GM19395 (cell line): ENCODE results near the gene TBC1D5.
"Not testable (repeated sequence)": the region's sequence is repeated elsewhere in the genome, so short reads cannot be mapped to it uniquely, and the experiment has no call there.

Source experiments
- ATAC-seq: cut with Tn5 transposase; IDR thresholded peaks from one replicate; pipeline ENCODE4 v1.9.1; 2021; ENCODE audit warnings: mild to moderate bottlenecking, moderate library complexity; ENCODE audit not compliant: unreplicated experiment

The TBC1D5 gene

GRCh38 chr3:17648630-17649355, 93.6 kb downstream of the TBC1D5 start:
- ATAC-seq = not testable (repeated sequence)

- ATAC-seq = no peak
These were observed 97.2 kb downstream of the TBC1D5 start for GRCh38 chr3:17645074-17645698.

- no peak for ATAC-seq
These were observed 98.7 kb downstream of the TBC1D5 start for GRCh38 chr3:17643691-17644090.

- no peak for ATAC-seq
These were observed 100.0 kb downstream of the TBC1D5 start for GRCh38 chr3:17642474-17642873.

- ATAC-seq = no peak
These were observed 102.0 kb downstream of the TBC1D5 start for GRCh38 chr3:17640466-17640865.

- ATAC-seq = no peak
These were observed 102.7 kb downstream of the TBC1D5 start for GRCh38 chr3:17639765-17640164.

GRCh38 chr3:17639257-17639656, 103.2 kb downstream of the TBC1D5 start:
- ATAC-seq = no peak

- no peak for ATAC-seq
These were observed 104.1 kb downstream of the TBC1D5 start for GRCh38 chr3:17638356-17638755.

GRCh38 chr3:17635675-17636074, 106.8 kb downstream of the TBC1D5 start:
- ATAC-seq = not testable (repeated sequence)

GRCh38 chr3:17634964-17635363, 107.5 kb downstream of the TBC1D5 start:
- no peak for ATAC-seq

GRCh38 chr3:17634201-17634600, 108.2 kb downstream of the TBC1D5 start:
- ATAC-seq = no peak

- no peak for ATAC-seq
These were observed 109.9 kb downstream of the TBC1D5 start for GRCh38 chr3:17632401-17633100.

GRCh38 chr3:17631609-17632008, 110.8 kb downstream of the TBC1D5 start:
- no peak for ATAC-seq

GRCh38 chr3:17629400-17629799, 113.0 kb downstream of the TBC1D5 start:
- no peak for ATAC-seq

- no peak for ATAC-seq
These were observed 116.0 kb downstream of the TBC1D5 start for GRCh38 chr3:17626395-17626794.

- no peak for ATAC-seq
These were observed 117.3 kb downstream of the TBC1D5 start for GRCh38 chr3:17625133-17625532.

- no peak for ATAC-seq
These were observed 119.0 kb downstream of the TBC1D5 start for GRCh38 chr3:17623464-17623863.

GRCh38 chr3:17619968-17620367, 122.5 kb downstream of the TBC1D5 start:
- no peak for ATAC-seq

GRCh38 chr3:17613017-17613416, 129.4 kb downstream of the TBC1D5 start:
- ATAC-seq = not testable (repeated sequence)

- ATAC-seq = no peak
These were observed 134.5 kb downstream of the TBC1D5 start for GRCh38 chr3:17607905-17608304.

- no peak for ATAC-seq
These were observed 136.5 kb downstream of the TBC1D5 start for GRCh38 chr3:17605934-17606333.

- no peak for ATAC-seq
These were observed 137.4 kb downstream of the TBC1D5 start for GRCh38 chr3:17605032-17605431.
